SK-N-MC (cell line): ENCODE data around the gene LRRC38.

ENCODE experiments used
- EZH2 ChIP-seq: fragments of 200-600 bp; sonication (generic); IDR thresholded peaks from one replicate; pipeline ENCODE4 v1.6.1; 2017; ENCODE audit warnings: antibody characterized with exemption
- POLR2AphosphoS5 ChIP-seq: IDR thresholded peaks from 2 replicates; pipeline ENCODE4 v1.6.1; 2012; ENCODE audit warnings: mild to moderate bottlenecking, low read depth, low read length, borderline replicate concordance

DNA sequence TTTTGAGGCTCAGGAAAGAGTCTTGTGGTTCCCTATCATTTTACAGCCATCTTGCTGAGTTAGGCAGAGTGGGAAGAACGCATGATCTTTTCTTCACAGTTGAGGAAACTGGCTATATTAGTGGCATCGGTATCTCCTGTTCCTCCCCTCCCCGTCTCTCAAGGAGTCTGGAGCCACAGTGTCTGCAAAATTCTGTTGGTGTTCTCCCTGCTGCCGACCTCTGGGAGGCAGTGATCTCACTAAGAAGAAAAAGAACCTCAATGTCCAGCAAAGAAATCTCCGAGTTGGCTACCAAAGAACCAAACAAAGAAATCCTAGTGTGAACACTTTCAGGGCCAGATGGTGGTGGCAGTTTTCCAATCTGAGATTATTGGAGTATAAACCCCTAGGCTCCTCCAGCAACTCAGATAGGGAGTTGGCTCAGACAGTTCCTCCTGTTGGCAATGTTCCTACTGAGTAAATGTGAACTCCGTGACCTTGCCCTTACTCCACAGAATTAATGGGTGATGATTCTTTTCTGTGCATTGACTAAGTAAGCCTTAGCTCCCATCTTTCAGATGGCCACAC, 62.3 kb downstream of the LRRC38 start:
- TF ChIP-seq EZH2 = no peak
- TF ChIP-seq POLR2AphosphoS5 = no peak
